PC-9 (cell line): ENCODE measurements around the gene MRPS5. TPM values are rescaled to one million over a fixed set of nuclear protein-coding genes. Genes with fewer than 3 reads are reported as not detected.

Experiments used
- BruUV-seq: library from RNA; stranded (reverse); fragments of 400-500 nt; replicated peaks from 2 replicates; lab custom pipeline; 2021; lab: Mats Ljungman, UMichigan
- CTCF ChIA-PET: fragments of 300-600 bp; sonication (Branson Sonifier 250); formaldehyde crosslinking; loops from one replicate; lab custom pipeline; 2022; ENCODE audit warnings: antibody characterized with exemption; lab: Charles Lee
- POLR2A ChIA-PET: fragments of 300-600 bp; sonication (Branson Sonifier 250); formaldehyde crosslinking; loops from one replicate; lab custom pipeline; 2022; ENCODE audit warnings: antibody characterized with exemption; ENCODE audit not compliant: unreplicated experiment; lab: Charles Lee
- DNase-seq, 2 experiments: peaks; one replicate each; pipeline versions ENCODE4 v3.0.0 to v3.0.0-alpha.2; 2015 to 2022; ENCODE audit warnings: mixed read lengths in 1 of 2
- H2AFZ ChIP-seq: fragments of 200-600 bp; sonication (generic); 2 replicates; pipeline ENCODE4 v1.8.1; 2017; ENCODE audit warnings: antibody characterized with exemption
- H3F3A ChIP-seq: fragments of 200-600 bp; sonication (generic); 2 replicates; pipeline ENCODE4 v1.8.1; 2017; ENCODE audit warnings: antibody characterized with exemption, mild to moderate bottlenecking, low read depth; ENCODE audit not compliant: insufficient read depth
- H3K27ac ChIP-seq: fragments of 200-600 bp; sonication (generic); 2 replicates; pipeline ENCODE4 v1.6.1; 2016; ENCODE audit warnings: mixed run types
- H3K27me3 ChIP-seq: fragments of 200-600 bp; sonication (generic); 2 replicates; pipeline ENCODE4 v1.6.1; 2016; ENCODE audit warnings: low read depth, mixed run types; ENCODE audit not compliant: insufficient read depth
- H3K36me3 ChIP-seq: fragments of 200-600 bp; sonication (generic); 2 replicates; pipeline ENCODE4 v1.6.1; 2016; ENCODE audit warnings: low read depth, mixed run types
- H3K4me1 ChIP-seq: fragments of 200-600 bp; sonication (generic); replicated peaks from 2 replicates; pipeline ENCODE4 v1.6.1; 2016; ENCODE audit warnings: mixed run types; ENCODE audit not compliant: insufficient read depth
- H3K4me2 ChIP-seq: fragments of 200-600 bp; sonication (generic); 2 replicates; pipeline ENCODE4 v1.6.1; 2017; ENCODE audit warnings: mixed run types
- H3K4me3 ChIP-seq: fragments of 200-600 bp; sonication (generic); 2 replicates; pipeline ENCODE4 v1.6.1; 2016; ENCODE audit warnings: mixed run types
- H3K79me2 ChIP-seq: fragments of 200-600 bp; sonication (generic); 2 replicates; pipeline ENCODE4 v1.6.1; 2017; ENCODE audit warnings: low read depth, mixed run types
- H3K9me2 ChIP-seq: fragments of 200-600 bp; sonication (generic); 2 replicates; pipeline ENCODE4 v1.8.1; 2017; ENCODE audit warnings: mild to moderate bottlenecking; ENCODE audit not compliant: insufficient read depth
- H3K9me3 ChIP-seq: fragments of 200-600 bp; sonication (generic); 2 replicates; pipeline ENCODE4 v1.8.1; 2016; ENCODE audit warnings: low read depth; ENCODE audit not compliant: insufficient read depth
- H4K20me1 ChIP-seq: fragments of 200-600 bp; sonication (generic); 2 replicates; pipeline ENCODE4 v1.8.1; 2017; ENCODE audit not compliant: insufficient read depth
- EZH2 ChIP-seq: fragments of 200-600 bp; sonication (generic); IDR thresholded peaks from 2 replicates; pipeline ENCODE4 v1.8.0; 2017; ENCODE audit warnings: antibody characterized with exemption, low read depth
- intact Hi-C: fragments of 100-400 bp; cut with micrococcal nuclease; formaldehyde crosslinking; loops from one replicate; pipeline ENCODE4 v1.10.0; 2022; ENCODE audit not compliant: unreplicated experiment
- total RNA-seq: library from RNA; stranded (reverse); gene quantifications from 2 replicates; pipeline ENCODE4 v1.2.3, GENCODE V29; 2021
- TF ChIP-seq, protein P1 (sequence below): fragments of 200-600 bp; sonication (generic); conservative IDR thresholded peaks from 2 replicates; pipeline ENCODE4 v1.6.1; 2017; ENCODE audit warnings: mixed run types, antibody characterized with exemption, mild to moderate bottlenecking, moderate library complexity

The MRPS5 gene
- total RNA-seq, 1 experiment from 2014 or later: 69.0 TPM

DNA sequence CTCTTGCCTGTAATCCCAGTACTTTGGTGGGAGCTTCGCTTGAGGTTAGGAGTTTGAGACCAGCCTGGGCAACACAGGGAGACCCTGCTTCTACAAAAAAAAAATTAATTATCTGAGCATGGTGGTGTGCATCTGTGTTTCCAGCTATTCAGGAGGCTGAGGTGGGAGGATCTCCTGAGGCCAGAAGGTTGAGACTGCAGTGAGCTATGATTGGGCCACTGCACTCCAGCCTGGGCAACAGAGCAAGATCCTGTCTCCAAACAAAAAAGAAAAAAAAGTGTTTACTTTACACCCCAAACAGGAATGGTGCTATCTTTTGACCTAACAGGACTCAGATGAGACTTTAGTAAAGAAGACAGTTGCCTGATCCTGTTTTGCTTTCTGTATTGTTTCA is 60.5 kb downstream of the MRPS5 start:
- Histone ChIP-seq H3K9me2 (no peaks in the 10 kb centered on the region), H3K4me3 (no peak overlapping the region), H2AFZ (no peak overlapping the region), H3K4me1 (peaks cover 85% of the 10 kb centered on the region), H3K27ac (peak overlapping the region; percentile 92), H3K27me3 (no peaks in the 10 kb centered on the region), H3K9me3 (no peaks in the 10 kb centered on the region), H3K36me3 (no peaks in the 10 kb centered on the region), H3K4me2 (peak overlapping the region; percentile 90), H3F3A (peaks cover 66% of the 10 kb centered on the region), H3K79me2 (peaks cover 24% of the 10 kb centered on the region), H4K20me1 (no peaks in the 10 kb centered on the region)
- DNase-seq: no peak
- ChIA-PET CTCF (interaction anchor here (2.9 kb wide), 1 partner anchor 16 kb away, joined by 13 read pairs; no protein-coding TSS in a partner anchor), POLR2A (interaction anchor here (0.7 kb wide), 1 partner anchor 18 kb away, joined by 3 read pairs; no protein-coding TSS in a partner anchor)
- TF ChIP-seq EZH2: no peak
- TF ChIP-seq, protein P1, sequence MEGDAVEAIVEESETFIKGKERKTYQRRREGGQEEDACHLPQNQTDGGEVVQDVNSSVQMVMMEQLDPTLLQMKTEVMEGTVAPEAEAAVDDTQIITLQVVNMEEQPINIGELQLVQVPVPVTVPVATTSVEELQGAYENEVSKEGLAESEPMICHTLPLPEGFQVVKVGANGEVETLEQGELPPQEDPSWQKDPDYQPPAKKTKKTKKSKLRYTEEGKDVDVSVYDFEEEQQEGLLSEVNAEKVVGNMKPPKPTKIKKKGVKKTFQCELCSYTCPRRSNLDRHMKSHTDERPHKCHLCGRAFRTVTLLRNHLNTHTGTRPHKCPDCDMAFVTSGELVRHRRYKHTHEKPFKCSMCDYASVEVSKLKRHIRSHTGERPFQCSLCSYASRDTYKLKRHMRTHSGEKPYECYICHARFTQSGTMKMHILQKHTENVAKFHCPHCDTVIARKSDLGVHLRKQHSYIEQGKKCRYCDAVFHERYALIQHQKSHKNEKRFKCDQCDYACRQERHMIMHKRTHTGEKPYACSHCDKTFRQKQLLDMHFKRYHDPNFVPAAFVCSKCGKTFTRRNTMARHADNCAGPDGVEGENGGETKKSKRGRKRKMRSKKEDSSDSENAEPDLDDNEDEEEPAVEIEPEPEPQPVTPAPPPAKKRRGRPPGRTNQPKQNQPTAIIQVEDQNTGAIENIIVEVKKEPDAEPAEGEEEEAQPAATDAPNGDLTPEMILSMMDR: no peak
- no TSS peak for BruUV-seq
- intact Hi-C loops: no loop called here

DNA sequence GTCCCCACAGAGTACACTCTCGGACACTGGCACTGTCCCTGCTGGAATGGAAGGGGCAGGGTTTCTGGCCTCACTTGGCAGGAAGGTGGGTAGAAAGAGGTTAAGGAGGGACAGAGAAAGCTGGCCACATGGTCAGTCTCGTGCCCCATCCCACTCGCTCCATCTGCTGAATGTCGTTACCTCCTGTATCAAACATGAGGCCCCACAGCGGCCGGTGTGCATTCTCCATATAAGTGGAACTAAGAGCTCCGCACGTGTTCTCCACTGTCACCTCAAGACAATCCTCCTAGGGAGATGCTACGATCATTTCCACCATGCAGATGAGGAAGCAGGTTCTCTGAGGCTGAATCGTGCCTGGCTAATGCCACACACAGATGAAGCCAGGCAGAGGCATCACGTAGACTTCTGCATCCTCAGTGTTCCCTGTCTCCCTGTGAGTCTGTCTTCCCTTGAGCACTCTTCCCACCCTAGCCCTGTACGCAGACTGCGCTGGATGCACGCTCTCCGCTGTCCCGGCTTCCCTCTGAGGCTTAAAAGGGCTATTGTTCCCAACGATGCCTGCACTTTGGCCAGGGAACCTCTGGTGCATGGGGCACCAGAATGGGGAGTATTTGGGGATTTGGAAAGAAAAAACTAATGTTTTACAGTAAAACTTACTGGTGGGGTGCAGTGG is 61.0 kb downstream of the MRPS5 start:
- intact Hi-C loops: loop anchor here (1.0 kb wide), 3 partner anchors 8 to 34 kb away; no protein-coding TSS in a partner anchor
- peak overlapping the region; percentile 90 for H3K4me2 ChIP-seq
- TF ChIP-seq, protein P1: no peak
- TF ChIP-seq EZH2: no peak
- H4K20me1 ChIP-seq: no peaks in the 10 kb centered on the region
- no TSS peak for BruUV-seq
- peak overlapping the region; percentile 92 for H3K27ac ChIP-seq
- peaks cover 24% of the 10 kb centered on the region for H3K79me2 ChIP-seq
- POLR2A ChIA-PET: no interaction called here
- H3K27me3 ChIP-seq: no peaks in the 10 kb centered on the region
- peaks cover 71% of the 10 kb centered on the region for H3F3A ChIP-seq
- peaks cover 91% of the 10 kb centered on the region for H3K4me1 ChIP-seq
- H3K9me2 ChIP-seq: no peaks in the 10 kb centered on the region
- no peak for DNase-seq
- H3K4me3 ChIP-seq: peak overlapping the region; percentile 10; the same call in 1 of the 2 replicates
- no peak overlapping the region for H2AFZ ChIP-seq
- H3K9me3 ChIP-seq: no peaks in the 10 kb centered on the region
- CTCF ChIA-PET: interaction anchor here (0.6 kb wide), 1 partner anchor 32 kb away, joined by 11 read pairs; no protein-coding TSS in a partner anchor
- H3K36me3 ChIP-seq: no peaks in the 10 kb centered on the region

DNA sequence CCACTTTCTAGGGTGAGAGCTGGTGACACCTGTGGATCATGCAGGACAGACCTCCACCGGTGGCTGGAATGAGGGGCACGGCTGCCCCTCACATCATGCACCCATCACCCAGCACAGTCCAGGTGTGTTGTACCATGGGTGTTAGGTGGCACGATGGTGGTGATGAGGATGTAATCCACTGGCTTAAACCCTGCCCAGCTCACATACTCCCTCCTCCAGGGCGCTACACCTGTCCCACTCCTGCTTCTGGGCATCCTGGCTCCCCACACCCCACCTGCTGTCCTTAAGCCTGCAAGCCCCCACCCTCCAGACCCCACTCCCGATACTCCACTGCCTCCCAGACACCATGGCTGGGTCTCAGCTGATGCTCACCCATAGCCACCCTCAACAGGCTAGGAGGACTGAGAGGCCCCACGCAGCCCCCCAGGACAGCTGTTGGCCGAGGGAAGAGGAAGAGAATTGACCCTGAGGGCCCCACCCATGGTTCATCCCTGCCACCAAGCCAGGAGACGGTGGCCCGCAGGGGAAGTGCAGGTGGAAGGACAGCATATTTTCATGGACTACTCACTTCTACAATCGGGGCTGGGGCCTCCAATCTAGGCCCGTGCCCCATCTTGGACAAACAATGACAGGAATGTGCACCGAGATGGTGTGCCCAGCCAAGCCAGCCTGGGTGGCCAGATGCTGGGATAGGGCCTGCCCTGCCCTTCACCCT is 61.8 kb downstream of the MRPS5 start:
- peak; percentile 96 to 99 for DNase-seq
- ChIA-PET POLR2A (interaction anchor here (0.7 kb wide), 1 partner anchor 36 kb away, joined by 4 read pairs; no protein-coding TSS in a partner anchor), CTCF (interaction anchor here (0.6 to 1.0 kb wide), 3 partner anchors 16 to 32 kb away, joined by 3 to 11 read pairs (median 4); no protein-coding TSS in a partner anchor)
- H3K36me3 ChIP-seq: no peaks in the 10 kb centered on the region
- H3K9me2 ChIP-seq: no peaks in the 10 kb centered on the region
- H3K27ac ChIP-seq: peak overlapping the region; percentile 92
- peaks cover 79% of the 10 kb centered on the region for H3F3A ChIP-seq
- H2AFZ ChIP-seq: no peak overlapping the region
- H3K9me3 ChIP-seq: no peaks in the 10 kb centered on the region
- H4K20me1 ChIP-seq: no peaks in the 10 kb centered on the region
- peaks cover 98% of the 10 kb centered on the region for H3K4me1 ChIP-seq
- TSS peak; percentile 82 for BruUV-seq
- H3K27me3 ChIP-seq: no peaks in the 10 kb centered on the region
- peaks cover 24% of the 10 kb centered on the region for H3K79me2 ChIP-seq
- H3K4me3 ChIP-seq: peak overlapping the region; percentile 62
- H3K4me2 ChIP-seq: peak overlapping the region; percentile 90
- no peak for TF ChIP-seq EZH2
- TF ChIP-seq, protein P1: no peak
- intact Hi-C loops: loop anchor here (1.0 kb wide), 3 partner anchors 8 to 34 kb away; no protein-coding TSS in a partner anchor
